ENCODE measurements around the gene SH3GLB2. TPM values are rescaled to one million over a fixed set of nuclear protein-coding genes. Genes with fewer than 3 reads are reported as not detected.

The SH3GLB2 gene
- total RNA-seq, 1 experiment from 2014 or later: 184 TPM

- intact Hi-C loops (cut with micrococcal nuclease; ENCODE audit: unreplicated experiment): no loop called here
- Histone ChIP-seq H3K9me2 (ENCODE audit: insufficient read depth) (no peaks in the 10 kb centered on the region), H3K4me2 (no peak overlapping the region), H3K27me3 (ENCODE audit: insufficient read depth, low read depth) (no peaks in the 10 kb centered on the region), H3K4me1 (replicated peaks; ENCODE audit: insufficient read depth) (no peaks in the 10 kb centered on the region), H3K27ac (no peak overlapping the region), H4K20me1 (ENCODE audit: insufficient read depth) (no peaks in the 10 kb centered on the region), H3F3A (ENCODE audit: insufficient read depth, low read depth) (peaks cover 29% of the 10 kb centered on the region), H3K4me3 (no peak overlapping the region), H2AFZ (no peak overlapping the region), H3K79me2 (ENCODE audit: low read depth) (no peaks in the 10 kb centered on the region), H3K9me3 (ENCODE audit: insufficient read depth, low read depth) (no peaks in the 10 kb centered on the region), H3K36me3 (ENCODE audit: low read depth) (peaks cover 18% of the 10 kb centered on the region; the same call in 1 of the 2 replicates)
- CTCF ChIA-PET: no interaction called here
- no TSS peak for BruUV-seq (replicated peaks)
- DNase-seq: no peak
- no peak for TF ChIP-seq EZH2 (IDR thresholded peaks at IDR 0.05; ENCODE audit: low read depth)
- TF ChIP-seq, protein P1, sequence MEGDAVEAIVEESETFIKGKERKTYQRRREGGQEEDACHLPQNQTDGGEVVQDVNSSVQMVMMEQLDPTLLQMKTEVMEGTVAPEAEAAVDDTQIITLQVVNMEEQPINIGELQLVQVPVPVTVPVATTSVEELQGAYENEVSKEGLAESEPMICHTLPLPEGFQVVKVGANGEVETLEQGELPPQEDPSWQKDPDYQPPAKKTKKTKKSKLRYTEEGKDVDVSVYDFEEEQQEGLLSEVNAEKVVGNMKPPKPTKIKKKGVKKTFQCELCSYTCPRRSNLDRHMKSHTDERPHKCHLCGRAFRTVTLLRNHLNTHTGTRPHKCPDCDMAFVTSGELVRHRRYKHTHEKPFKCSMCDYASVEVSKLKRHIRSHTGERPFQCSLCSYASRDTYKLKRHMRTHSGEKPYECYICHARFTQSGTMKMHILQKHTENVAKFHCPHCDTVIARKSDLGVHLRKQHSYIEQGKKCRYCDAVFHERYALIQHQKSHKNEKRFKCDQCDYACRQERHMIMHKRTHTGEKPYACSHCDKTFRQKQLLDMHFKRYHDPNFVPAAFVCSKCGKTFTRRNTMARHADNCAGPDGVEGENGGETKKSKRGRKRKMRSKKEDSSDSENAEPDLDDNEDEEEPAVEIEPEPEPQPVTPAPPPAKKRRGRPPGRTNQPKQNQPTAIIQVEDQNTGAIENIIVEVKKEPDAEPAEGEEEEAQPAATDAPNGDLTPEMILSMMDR (conservative IDR thresholded peaks at IDR 0.05): no peak
- POLR2A ChIA-PET (ENCODE audit: unreplicated experiment): no interaction called here
These were observed 29.7 kb downstream of the SH3GLB2 start for GRCh38 chr9:128998462-128998861.

DNA sequence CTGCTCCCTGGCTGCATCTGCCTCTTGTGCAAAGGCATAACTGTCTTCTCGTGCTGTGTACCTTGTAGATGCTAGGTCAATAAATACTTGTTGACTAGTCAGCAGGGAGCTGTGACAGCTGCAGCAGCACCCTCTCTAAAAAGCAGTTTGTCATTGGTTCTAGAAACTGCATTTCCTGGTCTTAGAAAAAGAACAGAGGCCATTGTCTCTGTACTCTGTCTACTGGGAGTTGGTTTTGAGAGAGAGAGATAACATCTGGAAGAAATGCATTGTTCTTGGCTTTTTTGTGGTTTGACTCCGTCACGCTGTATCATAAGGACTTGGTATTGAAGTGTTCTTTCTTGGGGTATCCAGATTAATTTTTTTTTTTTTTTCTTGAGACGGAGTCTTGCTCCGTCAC lies 32.3 kb downstream of the SH3GLB2 start:
- H3K36me3 ChIP-seq (ENCODE audit: low read depth): peaks cover 20% of the 10 kb centered on the region; the same call in 1 of the 2 replicates
- no peaks in the 10 kb centered on the region for H3K9me2 ChIP-seq (ENCODE audit: insufficient read depth)
- intact Hi-C loops (cut with micrococcal nuclease; ENCODE audit: unreplicated experiment): no loop called here
- no peak for DNase-seq
- H2AFZ ChIP-seq: no peak overlapping the region
- H3K9me3 ChIP-seq (ENCODE audit: insufficient read depth, low read depth): no peaks in the 10 kb centered on the region
- no peaks in the 10 kb centered on the region for H3K27me3 ChIP-seq (ENCODE audit: insufficient read depth, low read depth)
- TF ChIP-seq, protein P1 (conservative IDR thresholded peaks at IDR 0.05): no peak
- no peak for TF ChIP-seq EZH2 (IDR thresholded peaks at IDR 0.05; ENCODE audit: low read depth)
- no peaks in the 10 kb centered on the region for H3K4me1 ChIP-seq (replicated peaks; ENCODE audit: insufficient read depth)
- no peak overlapping the region for H3K27ac ChIP-seq
- POLR2A ChIA-PET (ENCODE audit: unreplicated experiment): interaction anchor here (0.7 kb wide), 1 partner anchor 175 kb away, joined by 3 read pairs; no protein-coding TSS in a partner anchor
- no peak overlapping the region for H3K4me3 ChIP-seq
- CTCF ChIA-PET: no interaction called here
- H3K4me2 ChIP-seq: no peak overlapping the region
- BruUV-seq (replicated peaks): no TSS peak
- no peaks in the 10 kb centered on the region for H3K79me2 ChIP-seq (ENCODE audit: low read depth)
- 0 out of 2 replicates have a peak, but pooled peaks cover 4% of the 10 kb centered on the region for H3F3A ChIP-seq (ENCODE audit: insufficient read depth, low read depth)
- H4K20me1 ChIP-seq (ENCODE audit: insufficient read depth): no peaks in the 10 kb centered on the region

DNA sequence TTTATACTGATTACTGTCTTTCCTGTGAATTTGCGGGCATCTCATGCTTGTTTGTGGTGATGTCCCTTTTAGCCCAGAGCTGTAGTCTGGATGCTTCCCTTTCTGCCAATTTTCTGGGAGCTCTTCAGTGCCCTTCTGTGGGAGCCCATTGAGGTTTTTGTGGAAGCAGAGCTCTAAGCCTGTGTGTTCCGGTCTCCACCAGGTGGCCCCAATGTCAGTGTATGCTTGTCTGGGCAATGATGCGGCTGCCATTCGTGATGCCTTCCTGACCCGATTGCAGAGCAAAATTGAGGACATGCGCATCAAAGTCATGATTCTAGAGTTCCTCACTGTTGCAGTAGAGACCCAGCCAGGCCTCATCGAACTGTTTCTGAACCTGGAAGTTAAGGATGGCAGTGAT lies 35.1 kb downstream of the SH3GLB2 start:
- no peak for DNase-seq
- no peak overlapping the region for H2AFZ ChIP-seq
- no peaks in the 10 kb centered on the region for H4K20me1 ChIP-seq (ENCODE audit: insufficient read depth)
- H3F3A ChIP-seq (ENCODE audit: insufficient read depth, low read depth): 0 out of 2 replicates have a peak, but pooled peaks cover 4% of the 10 kb centered on the region
- H3K27ac ChIP-seq: no peak overlapping the region
- no peaks in the 10 kb centered on the region for H3K4me1 ChIP-seq (replicated peaks; ENCODE audit: insufficient read depth)
- no peaks in the 10 kb centered on the region for H3K9me2 ChIP-seq (ENCODE audit: insufficient read depth)
- CTCF ChIA-PET: interaction anchor here (0.5 to 0.6 kb wide), 2 partner anchors 39 to 716 kb away, joined by 3 to 4 read pairs; no protein-coding TSS in a partner anchor
- H3K4me3 ChIP-seq: no peak overlapping the region
- no peak overlapping the region for H3K4me2 ChIP-seq
- BruUV-seq (replicated peaks): no TSS peak
- TF ChIP-seq, protein P1 (conservative IDR thresholded peaks at IDR 0.05): no peak; the same call in 1 of the 2 replicates
- no peak for TF ChIP-seq EZH2 (IDR thresholded peaks at IDR 0.05; ENCODE audit: low read depth)
- POLR2A ChIA-PET (ENCODE audit: unreplicated experiment): interaction anchor here (0.6 kb wide), 1 partner anchor 326 kb away, joined by 7 read pairs; no protein-coding TSS in a partner anchor
- H3K36me3 ChIP-seq (ENCODE audit: low read depth): peaks cover 32% of the 10 kb centered on the region
- H3K27me3 ChIP-seq (ENCODE audit: insufficient read depth, low read depth): no peaks in the 10 kb centered on the region
- no peaks in the 10 kb centered on the region for H3K79me2 ChIP-seq (ENCODE audit: low read depth)
- intact Hi-C loops (cut with micrococcal nuclease; ENCODE audit: unreplicated experiment): loop anchor here (1.0 kb wide), 1 partner anchor 35 kb away; the partner anchor contains the start of gene SH3GLB2
- no peaks in the 10 kb centered on the region for H3K9me3 ChIP-seq (ENCODE audit: insufficient read depth, low read depth)

All from PC-9 (cell line).